Adipocyte (in vitro differentiated cells): ENCODE data around the gene CABCOCO1.

Experiments
- DNase-seq: peaks from one replicate; pipeline ENCODE4 v3.0.0-alpha.2; 2015; ENCODE audit warnings: low read depth
- H3K27me3 ChIP-seq: replicated peaks from 2 replicates; pipeline ENCODE4 v1.7.0; 2013; ENCODE audit warnings: mild to moderate bottlenecking, low read length, moderate library complexity; ENCODE audit not compliant: control insufficient read depth, insufficient read depth
- H3K36me3 ChIP-seq: 2 replicates; pipeline ENCODE4 v1.7.0; 2013; ENCODE audit warnings: low read length, mild to moderate bottlenecking, moderate library complexity; ENCODE audit not compliant: control insufficient read depth, insufficient read depth, severe bottlenecking
- H3K4me1 ChIP-seq: 2 replicates; pipeline ENCODE4 v1.7.0; 2013; ENCODE audit warnings: mild to moderate bottlenecking, low read length, moderate library complexity; ENCODE audit not compliant: control insufficient read depth, insufficient read depth
- H3K4me3 ChIP-seq: 2 replicates; pipeline ENCODE4 v1.7.0; 2013; ENCODE audit warnings: mild to moderate bottlenecking, low read length, moderate library complexity
- H3K9ac ChIP-seq: 2 replicates; pipeline ENCODE4 v1.7.0; 2013; ENCODE audit warnings: mild to moderate bottlenecking, low read length, moderate library complexity
- H3K9me3 ChIP-seq: 2 replicates; pipeline ENCODE4 v1.7.0; 2013; ENCODE audit warnings: mild to moderate bottlenecking, low read length, moderate library complexity; ENCODE audit not compliant: control insufficient read depth

The CABCOCO1 gene

GRCh38 chr10:61803269-61803668 is 140.5 kb downstream of the CABCOCO1 start:
- Histone ChIP-seq H3K27me3 (no peaks in the 10 kb centered on the region), H3K36me3 (no peaks in the 10 kb centered on the region), H3K4me1 (no peaks in the 10 kb centered on the region), H3K4me3 (no peak overlapping the region), H3K9ac (no peak overlapping the region), H3K9me3 (no peaks in the 10 kb centered on the region)
- DNase-seq = no peak

- Histone ChIP-seq H3K4me3 (no peak overlapping the region), H3K36me3 (no peaks in the 10 kb centered on the region), H3K9me3 (no peaks in the 10 kb centered on the region), H3K27me3 (no peaks in the 10 kb centered on the region), H3K4me1 (no peaks in the 10 kb centered on the region), H3K9ac (no peak overlapping the region)
- peak; percentile 36 for DNase-seq
Measured at GRCh38 chr10:61804414-61804813, 141.7 kb downstream of the CABCOCO1 start.

- DNase-seq = no peak
- no peak overlapping the region for H3K4me3 ChIP-seq
- H3K4me1 ChIP-seq = no peaks in the 10 kb centered on the region
Measured at GRCh38 chr10:61805091-61805490, 142.4 kb downstream of the CABCOCO1 start.

GRCh38 chr10:61810263-61810662 is 147.5 kb downstream of the CABCOCO1 start:
- Histone ChIP-seq H3K9me3 (no peaks in the 10 kb centered on the region), H3K4me1 (no peaks in the 10 kb centered on the region), H3K27me3 (no peaks in the 10 kb centered on the region), H3K9ac (no peak overlapping the region), H3K4me3 (no peak overlapping the region), H3K36me3 (no peaks in the 10 kb centered on the region)
- DNase-seq = no peak

More at GRCh38 chr10:61805091-61805490, 142.4 kb downstream of the CABCOCO1 start:
- Histone ChIP-seq H3K36me3 (no peaks in the 10 kb centered on the region), H3K27me3 (no peaks in the 10 kb centered on the region), H3K9ac (no peak overlapping the region), H3K9me3 (no peaks in the 10 kb centered on the region)

- no peak for DNase-seq
- Histone ChIP-seq H3K4me3 (no peak overlapping the region), H3K9me3 (no peaks in the 10 kb centered on the region), H3K9ac (no peak overlapping the region), H3K36me3 (no peaks in the 10 kb centered on the region), H3K4me1 (no peaks in the 10 kb centered on the region), H3K27me3 (no peaks in the 10 kb centered on the region)
Measured at GRCh38 chr10:61812052-61812721, 149.5 kb downstream of the CABCOCO1 start.

GRCh38 chr10:61812920-61813319 is 150.2 kb downstream of the CABCOCO1 start:
- DNase-seq = no peak
- H3K9me3 ChIP-seq = no peaks in the 10 kb centered on the region
- H3K4me3 ChIP-seq = no peak overlapping the region
- no peak overlapping the region for H3K9ac ChIP-seq
- no peaks in the 10 kb centered on the region for H3K27me3 ChIP-seq
- no peaks in the 10 kb centered on the region for H3K36me3 ChIP-seq
- H3K4me1 ChIP-seq = no peaks in the 10 kb centered on the region

GRCh38 chr10:61814160-61814559 is 151.4 kb downstream of the CABCOCO1 start:
- H3K36me3 ChIP-seq = no peaks in the 10 kb centered on the region
- DNase-seq = no peak
- H3K4me1 ChIP-seq = no peaks in the 10 kb centered on the region
- H3K9ac ChIP-seq = no peak overlapping the region
- no peaks in the 10 kb centered on the region for H3K9me3 ChIP-seq
- no peaks in the 10 kb centered on the region for H3K27me3 ChIP-seq
- H3K4me3 ChIP-seq = no peak overlapping the region

- Histone ChIP-seq H3K36me3 (no peaks in the 10 kb centered on the region), H3K4me1 (no peaks in the 10 kb centered on the region), H3K4me3 (no peak overlapping the region), H3K27me3 (no peaks in the 10 kb centered on the region), H3K9ac (no peak overlapping the region), H3K9me3 (no peaks in the 10 kb centered on the region)
- DNase-seq = no peak
Measured at GRCh38 chr10:61815496-61815895, 152.8 kb downstream of the CABCOCO1 start.
